GM12878 (cell line): ENCODE data around the gene FAR2. TPM values are rescaled to one million over a fixed set of nuclear protein-coding genes. Genes with fewer than 3 reads are reported as not detected.

Experiments used
- CEBPZ ChIP-seq: fragments of 150-350 bp; IDR thresholded peaks from 2 replicates; pipeline ENCODE4 v1.6.1; 2016; ENCODE audit warnings: low read depth, low read length
- DPF2 ChIP-seq: fragments of 450-650 bp; IDR thresholded peaks from 2 replicates; pipeline ENCODE4 v1.6.1; 2017; ENCODE audit warnings: mild to moderate bottlenecking
- ESRRA ChIP-seq: IDR thresholded peaks from 2 replicates; pipeline ENCODE4 v1.6.1; 2012; ENCODE audit warnings: mild to moderate bottlenecking, low read length, improper control_type of control experiment
- FOXM1 ChIP-seq: IDR thresholded peaks from 2 replicates; pipeline ENCODE4 v1.6.1; 2012; ENCODE audit warnings: low read depth, mild to moderate bottlenecking, inconsistent platforms, low read length, moderate library complexity
- GABPA ChIP-seq: IDR thresholded peaks from 2 replicates; pipeline ENCODE4 v1.6.1; 2014; ENCODE audit warnings: antibody characterized with exemption, low read depth, mild to moderate bottlenecking, inconsistent platforms
- GATAD2B ChIP-seq: fragments of 450-650 bp; conservative IDR thresholded peaks from 2 replicates; pipeline ENCODE4 v1.6.1; 2017; ENCODE audit warnings: low read depth, mild to moderate bottlenecking, moderate library complexity
- IKZF1 ChIP-seq: fragments of 450-650 bp; conservative IDR thresholded peaks from 2 replicates; pipeline ENCODE4 v1.6.1; 2017; ENCODE audit warnings: antibody characterized with exemption, mild to moderate bottlenecking
- LARP7 ChIP-seq: fragments of 450-650 bp; IDR thresholded peaks from 2 replicates; pipeline ENCODE4 v1.6.1; 2017; ENCODE audit warnings: mild to moderate bottlenecking
- NR2C2 ChIP-seq: IDR thresholded peaks from 2 replicates; pipeline ENCODE4 v1.6.1; 2011; ENCODE audit warnings: borderline replicate concordance, low read depth; ENCODE audit not compliant: control insufficient read depth, insufficient read length
- PML ChIP-seq: IDR thresholded peaks from 2 replicates; pipeline ENCODE4 v1.6.1; 2012; ENCODE audit warnings: low read length, inconsistent platforms
- POLR2AphosphoS2 ChIP-seq: IDR thresholded peaks from 2 replicates; pipeline ENCODE4 v1.6.1; 2011; ENCODE audit warnings: low read depth, mild to moderate bottlenecking, low read length, improper control_type of control experiment, moderate library complexity
- POU2F2 ChIP-seq: IDR thresholded peaks from 3 replicates; pipeline ENCODE4 v1.6.1; 2011; ENCODE audit warnings: low read depth, mild to moderate bottlenecking, low read length, borderline replicate concordance
- SMARCA5 ChIP-seq: fragments of 450-650 bp; IDR thresholded peaks from 2 replicates; pipeline ENCODE4 v1.6.1; 2017; ENCODE audit warnings: mild to moderate bottlenecking
- SREBF1 ChIP-seq: IDR thresholded peaks from 2 replicates; pipeline ENCODE4 v1.6.1; 2012; ENCODE audit warnings: mild to moderate bottlenecking, low read length
- ZBTB33 ChIP-seq: fragments of 450-650 bp; IDR thresholded peaks from 2 replicates; pipeline ENCODE4 v1.6.1; 2017; ENCODE audit warnings: mild to moderate bottlenecking
- ZNF384 ChIP-seq: IDR thresholded peaks from 2 replicates; pipeline ENCODE4 v1.6.1; 2012; ENCODE audit warnings: low read depth, mild to moderate bottlenecking, low read length, improper control_type of control experiment, borderline replicate concordance
- polyA plus RNA-seq, 11 experiments: library from polyadenylated mRNA; depleted of rRNA in 4 of 11; unstranded in 6 of 11; stranded (reverse) in 5 of 11; fragments of >200 nt; fragmentation: Nextera tagmentation in 4 of 11; fragmentation: Illumina TruSeq in 1 of 11; extraction: Ambion mirVana in 4 of 11; extraction: Trizol in 1 of 11; gene quantifications; 1 replicate in 1 of 11; 2 replicates in 10 of 11; pipeline versions ENCODE4 v1.2.1 to v1.2.3, GENCODE V29; 2011 to 2016; ENCODE audit warnings: inconsistent platforms in 2 of 11, missing spikeins in 2 of 11, low read depth in 1 of 11
- total RNA-seq, 4 experiments: library from RNA; depleted of rRNA in 3 of 4; stranded (reverse); fragments of >200 nt in 3 of 4; fragmentation: Illumina TruSeq in 1 of 4; extraction: Trizol in 1 of 4; gene quantifications; 2 replicates each; pipeline versions ENCODE4 v1.2.1 to v1.2.3, GENCODE V29; 2013 to 2021

FAR2 gene
- total and polyA plus RNA-seq, 10 of the 15 experiments (the other 5 are each of a cell fraction or from before 2014, with no cell fraction given), result 0.50 to 1.1 (median 0.65) TPM

GRCh38 chr12:29322157-29322556 lies 173.1 kb downstream of the FAR2 start (continued):
- no peak for TF ChIP-seq CEBPZ
- no peak for TF ChIP-seq SMARCA5
- TF ChIP-seq POU2F2, result no peak
- TF ChIP-seq PML, result no peak
- no peak for TF ChIP-seq GABPA
- TF ChIP-seq LARP7, result no peak
- no peak for TF ChIP-seq FOXM1
- TF ChIP-seq GATAD2B, result no peak
- no peak for TF ChIP-seq SREBF1
- no peak for TF ChIP-seq IKZF1
- TF ChIP-seq ZBTB33, result no peak
- TF ChIP-seq NR2C2, result no peak
- TF ChIP-seq ZNF384, result no peak
- no peak for TF ChIP-seq DPF2
- TF ChIP-seq ESRRA, result no peak
- no peak for TF ChIP-seq POLR2AphosphoS2
